Measurements from ENCODE around the gene RCN1. TPM values are rescaled to one million over a fixed set of nuclear protein-coding genes. Genes with fewer than 3 reads are reported as not detected.

Gene RCN1
- total RNA-seq, 1 donor from 2014 or later = 201 TPM

- TF ChIP-seq CTCF (IDR thresholded peaks at IDR 0.05; ENCODE audit: unreplicated experiment) = no peak
- Mint-ChIP-seq H3K4me1 (ENCODE audit: low read depth) (peaks cover 6% of the 10 kb centered on the region), H3K36me3 (ENCODE audit: insufficient read depth) (no peaks in the 10 kb centered on the region), H3K27ac (no peak overlapping the region), H3K27me3 (peaks cover 31% of the 10 kb centered on the region), H3K4me3 (ENCODE audit: low read depth) (no peak overlapping the region), H3K9me3 (ENCODE audit: low read depth) (no peaks in the 10 kb centered on the region)
- DNase-seq (ENCODE audit: low spot score, unreplicated experiment) = no peak
These were observed 58.0 kb downstream of the RCN1 start for GRCh38 chr11:32148895-32149294.

GRCh38 chr11:32149748-32150147 is 58.9 kb downstream of the RCN1 start:
- TF ChIP-seq CTCF (IDR thresholded peaks at IDR 0.05; ENCODE audit: unreplicated experiment) = no peak
- peaks cover 32% of the 10 kb centered on the region for H3K27me3 Mint-ChIP-seq
- no peak overlapping the region for H3K27ac Mint-ChIP-seq
- no peak overlapping the region for H3K4me3 Mint-ChIP-seq (ENCODE audit: low read depth)
- no peaks in the 10 kb centered on the region for H3K9me3 Mint-ChIP-seq (ENCODE audit: low read depth)
- H3K4me1 Mint-ChIP-seq (ENCODE audit: low read depth) = peaks cover 6% of the 10 kb centered on the region
- no peak for DNase-seq (ENCODE audit: low spot score, unreplicated experiment)
- H3K36me3 Mint-ChIP-seq (ENCODE audit: insufficient read depth) = no peaks in the 10 kb centered on the region

- H3K27ac Mint-ChIP-seq = no peak overlapping the region
- peaks cover 29% of the 10 kb centered on the region for H3K27me3 Mint-ChIP-seq
- TF ChIP-seq CTCF (IDR thresholded peaks at IDR 0.05; ENCODE audit: unreplicated experiment) = no peak
- peaks cover 6% of the 10 kb centered on the region for H3K4me1 Mint-ChIP-seq (ENCODE audit: low read depth)
- no peak overlapping the region for H3K4me3 Mint-ChIP-seq (ENCODE audit: low read depth)
- H3K9me3 Mint-ChIP-seq (ENCODE audit: low read depth) = no peaks in the 10 kb centered on the region
- no peak for DNase-seq (ENCODE audit: low spot score, unreplicated experiment)
- H3K36me3 Mint-ChIP-seq (ENCODE audit: insufficient read depth) = no peaks in the 10 kb centered on the region
These were observed 60.2 kb downstream of the RCN1 start for GRCh38 chr11:32151027-32151426.

GRCh38 chr11:32152216-32152615 is 61.3 kb downstream of the RCN1 start:
- H3K9me3 Mint-ChIP-seq (ENCODE audit: low read depth) = peaks cover 3% of the 10 kb centered on the region
- H3K27ac Mint-ChIP-seq = no peak overlapping the region
- DNase-seq (ENCODE audit: low spot score, unreplicated experiment) = no peak
- peaks cover 6% of the 10 kb centered on the region for H3K4me1 Mint-ChIP-seq (ENCODE audit: low read depth)
- H3K4me3 Mint-ChIP-seq (ENCODE audit: low read depth) = no peak overlapping the region
- peaks cover 26% of the 10 kb centered on the region for H3K27me3 Mint-ChIP-seq
- TF ChIP-seq CTCF (IDR thresholded peaks at IDR 0.05; ENCODE audit: unreplicated experiment) = no peak
- no peaks in the 10 kb centered on the region for H3K36me3 Mint-ChIP-seq (ENCODE audit: insufficient read depth)

GRCh38 chr11:32152821-32153220 is 61.9 kb downstream of the RCN1 start:
- Mint-ChIP-seq H3K27me3 (peaks cover 23% of the 10 kb centered on the region), H3K36me3 (ENCODE audit: insufficient read depth) (no peaks in the 10 kb centered on the region), H3K27ac (no peak overlapping the region), H3K9me3 (ENCODE audit: low read depth) (peaks cover 3% of the 10 kb centered on the region), H3K4me3 (ENCODE audit: low read depth) (no peak overlapping the region), H3K4me1 (ENCODE audit: low read depth) (peaks cover 6% of the 10 kb centered on the region)
- DNase-seq (ENCODE audit: low spot score, unreplicated experiment) = no peak
- no peak for TF ChIP-seq CTCF (IDR thresholded peaks at IDR 0.05; ENCODE audit: unreplicated experiment)

All from progenitor cell of endocrine pancreas (in vitro differentiated cells).